Breast epithelium (tissue), 3 donors: ENCODE measurements around the gene LIMCH1.

Experiments used
- POLR2A ChIP-seq: fragments of 450-650 bp; IDR thresholded peaks from one replicate; pipeline ENCODE4 v1.6.1; 2016; ENCODE audit warnings: antibody characterized with exemption, mild to moderate bottlenecking, moderate library complexity
- POLR2AphosphoS5 ChIP-seq, 3 donors: sonication (generic); formaldehyde crosslinking; IDR thresholded peaks; one replicate each; pipeline ENCODE4 v1.6.1; 2017; ENCODE audit warnings: antibody characterized with exemption in 3 of 3
- TF ChIP-seq, protein P1 (sequence below), 3 donors: fragments of 450-650 bp; IDR thresholded peaks; one replicate each; pipeline ENCODE4 v1.5.1; 2016 to 2017; ENCODE audit warnings: antibody characterized with exemption in 3 of 3, mild to moderate bottlenecking in 3 of 3, moderate library complexity in 3 of 3

DNA sequence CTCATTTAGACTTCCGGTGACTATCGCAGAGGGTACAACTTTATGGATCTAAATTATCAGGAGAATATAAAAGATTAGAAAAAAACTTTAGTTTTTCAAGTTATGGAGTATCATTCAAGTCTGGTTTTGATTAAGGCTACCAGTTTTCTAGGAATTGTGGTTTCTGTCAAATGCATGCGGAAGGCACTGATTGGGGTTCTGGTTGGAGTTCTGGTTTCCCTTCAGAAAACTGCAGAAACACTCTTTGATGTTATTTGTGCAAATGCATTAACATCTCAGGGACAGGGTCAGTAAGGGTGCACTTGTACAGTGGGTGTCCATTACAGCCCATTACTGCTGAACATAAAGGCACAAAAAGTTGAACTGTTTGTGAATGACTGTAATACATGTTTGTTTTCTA lies 100.2 kb downstream of the LIMCH1 start:
- TF ChIP-seq POLR2A (no peak), POLR2AphosphoS5 (IDR thresholded peaks at IDR 0.05) (no peak)
- TF ChIP-seq, protein P1, sequence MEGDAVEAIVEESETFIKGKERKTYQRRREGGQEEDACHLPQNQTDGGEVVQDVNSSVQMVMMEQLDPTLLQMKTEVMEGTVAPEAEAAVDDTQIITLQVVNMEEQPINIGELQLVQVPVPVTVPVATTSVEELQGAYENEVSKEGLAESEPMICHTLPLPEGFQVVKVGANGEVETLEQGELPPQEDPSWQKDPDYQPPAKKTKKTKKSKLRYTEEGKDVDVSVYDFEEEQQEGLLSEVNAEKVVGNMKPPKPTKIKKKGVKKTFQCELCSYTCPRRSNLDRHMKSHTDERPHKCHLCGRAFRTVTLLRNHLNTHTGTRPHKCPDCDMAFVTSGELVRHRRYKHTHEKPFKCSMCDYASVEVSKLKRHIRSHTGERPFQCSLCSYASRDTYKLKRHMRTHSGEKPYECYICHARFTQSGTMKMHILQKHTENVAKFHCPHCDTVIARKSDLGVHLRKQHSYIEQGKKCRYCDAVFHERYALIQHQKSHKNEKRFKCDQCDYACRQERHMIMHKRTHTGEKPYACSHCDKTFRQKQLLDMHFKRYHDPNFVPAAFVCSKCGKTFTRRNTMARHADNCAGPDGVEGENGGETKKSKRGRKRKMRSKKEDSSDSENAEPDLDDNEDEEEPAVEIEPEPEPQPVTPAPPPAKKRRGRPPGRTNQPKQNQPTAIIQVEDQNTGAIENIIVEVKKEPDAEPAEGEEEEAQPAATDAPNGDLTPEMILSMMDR (IDR thresholded peaks at IDR 0.05): no peak
